A172 (cell line): ENCODE data around the gene ZNF143. TPM values are rescaled to one million over a fixed set of nuclear protein-coding genes. Genes with fewer than 3 reads are reported as not detected.
A peak's percentile ranks its signal among the peaks of the same experiment; 100 is the strongest.

Source experiments
- DNase-seq: peaks from one replicate; pipeline ENCODE4 v3.0.0-alpha.2; 2015; ENCODE audit warnings: low spot score
- total RNA-seq: library from RNA; depleted of rRNA; stranded (reverse); fragments of >200 nt; shearing (Covaris generic); gene quantifications from 2 replicates; pipeline ENCODE4 v1.2.3, GENCODE V29; 2014; rRNA removed

The ZNF143 gene
- 26.5 and 28.8 TPM in 2 replicates for total RNA-seq

DNA sequence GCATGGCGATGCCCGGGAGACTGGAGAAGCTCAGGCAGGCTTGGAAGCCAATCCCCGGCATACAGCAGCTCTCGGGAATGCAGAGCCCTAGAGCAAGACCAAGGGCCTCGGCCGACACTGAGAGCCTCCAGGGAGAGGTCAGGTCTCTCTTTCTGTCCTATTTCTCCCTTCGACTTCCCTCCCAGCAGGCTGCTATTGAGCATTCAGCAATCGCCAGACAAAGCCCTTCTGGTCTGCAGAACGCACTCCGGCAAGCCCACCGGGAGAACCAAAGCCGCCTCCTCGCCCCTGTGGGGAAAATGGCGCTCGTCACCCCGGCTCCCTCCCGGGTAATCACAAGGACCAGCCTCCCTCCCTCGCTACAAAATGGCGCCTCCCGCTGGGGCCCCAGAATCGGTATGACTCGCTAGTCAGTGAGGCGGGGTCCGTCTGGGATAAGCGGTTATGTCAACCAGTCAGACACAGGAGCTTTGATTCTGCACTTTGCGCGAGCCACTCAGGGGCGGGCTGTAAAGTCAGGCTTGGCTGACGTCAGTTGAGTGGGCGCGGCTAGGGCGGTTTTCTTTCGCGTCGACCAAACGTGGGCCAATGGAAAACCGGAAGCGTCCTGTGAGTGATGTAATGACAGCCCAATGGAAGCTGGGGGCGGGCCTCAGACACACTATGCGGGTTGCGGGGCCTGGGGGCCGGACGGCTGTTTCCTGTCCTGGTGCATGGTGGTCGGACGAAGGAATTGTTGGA, at the start of gene ZNF143:
Gene ZNF143, plus strand, starts transcription at position 691 of the 741 bp plus-strand sequence. CDS start 10,297 bp downstream, outside the sequence.
- DNase-seq, result peak; percentile 100

DNA sequence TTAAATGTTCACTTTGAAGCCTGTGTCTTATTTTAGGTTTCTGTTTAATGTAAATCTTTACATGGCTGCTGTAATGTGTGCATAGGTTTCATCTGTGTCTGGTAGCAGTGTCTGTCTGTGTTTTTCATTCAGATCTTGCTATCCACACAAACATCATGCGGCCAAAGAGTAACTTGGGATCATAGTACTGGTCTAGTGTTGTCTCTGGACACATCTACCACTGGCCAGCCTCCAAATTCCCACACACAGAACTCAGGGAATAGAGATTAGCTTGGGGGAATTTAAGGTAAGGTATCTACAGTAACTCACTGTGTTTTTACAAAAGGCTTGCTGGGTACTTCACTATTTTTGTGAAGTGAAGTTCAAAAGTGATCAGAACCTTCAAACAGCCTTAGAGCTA, 32.1 kb upstream of the ZNF143 start:
- DNase-seq, result no peak

DNA sequence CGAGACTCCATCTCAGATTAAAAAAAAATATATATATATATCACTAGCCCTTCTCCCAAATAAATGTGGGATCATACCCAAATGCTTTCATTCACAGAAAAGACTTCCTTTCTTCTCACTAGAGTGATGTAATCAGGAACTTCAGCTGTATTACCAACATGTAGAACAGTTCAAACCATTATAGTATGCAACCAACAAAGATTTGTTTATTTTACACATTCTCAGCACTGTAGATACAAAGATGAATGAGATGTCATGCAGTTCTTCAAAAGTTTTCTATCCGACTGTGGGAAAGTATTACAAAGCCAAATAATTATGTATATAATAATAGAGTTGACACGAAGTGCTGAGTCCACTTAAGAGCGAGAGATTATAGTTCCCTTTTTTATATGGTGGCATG, 22.2 kb upstream of the ZNF143 start:
- no peak for DNase-seq

DNA sequence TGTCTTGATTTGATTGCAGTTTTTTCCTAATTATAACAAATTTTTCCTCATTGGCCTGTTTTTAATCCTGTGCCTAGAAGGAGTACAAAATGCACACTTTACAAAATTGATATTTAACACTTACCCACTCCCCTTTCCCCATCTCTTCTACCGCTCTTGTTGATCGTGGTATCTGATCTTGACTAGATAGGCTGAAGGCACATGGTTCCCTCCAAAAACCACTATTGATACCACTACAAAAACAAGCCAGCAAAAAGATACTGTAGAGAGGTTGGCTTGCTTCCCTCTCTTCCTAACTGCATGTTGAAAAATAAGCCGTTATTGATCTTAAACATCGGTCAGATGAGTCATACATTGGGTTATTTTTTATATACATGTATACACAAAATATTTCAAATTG, 14.6 kb upstream of the ZNF143 start:
- DNase-seq, result no peak

DNA sequence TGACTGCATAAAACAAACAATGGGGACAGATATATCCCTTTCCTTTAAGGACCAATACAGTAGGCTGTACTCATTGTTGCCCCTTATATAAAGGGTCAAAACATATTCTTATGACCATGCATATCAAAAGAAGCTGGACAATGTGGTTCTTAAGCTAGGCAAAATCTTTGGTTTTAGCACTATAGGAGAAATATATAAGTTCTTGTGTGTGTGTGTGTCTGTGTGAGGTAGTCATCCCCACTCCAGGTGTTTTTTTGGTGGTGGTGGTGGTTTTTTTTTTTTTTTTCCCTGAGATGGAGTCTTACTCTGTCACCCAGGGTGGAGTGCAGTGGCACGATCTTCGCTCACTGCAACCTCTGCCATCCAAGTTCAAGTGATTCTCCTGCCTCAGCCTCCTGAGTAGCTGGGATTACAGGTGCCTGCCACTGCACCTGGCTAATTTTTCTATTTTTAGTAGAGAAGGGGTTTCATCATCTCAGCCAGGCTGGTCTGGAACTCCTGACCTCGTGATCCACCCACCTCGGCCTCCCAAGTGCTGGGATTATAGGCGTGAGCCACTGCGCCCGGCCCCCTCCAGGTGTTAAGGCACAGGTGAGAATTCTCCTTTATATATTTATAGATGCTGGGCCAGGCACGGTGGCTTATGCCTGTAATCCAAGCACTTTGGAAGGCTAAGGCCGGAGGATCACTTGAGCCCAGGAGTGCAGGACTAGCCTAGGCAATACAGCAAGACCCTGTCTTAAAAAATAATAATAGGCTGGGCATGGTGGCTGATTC, 12.0 kb upstream of the ZNF143 start:
- DNase-seq, result no peak

GRCh38 chr11:9452023-9452422, 8.8 kb upstream of the ZNF143 start:
- DNase-seq, result peak; percentile 33

DNA sequence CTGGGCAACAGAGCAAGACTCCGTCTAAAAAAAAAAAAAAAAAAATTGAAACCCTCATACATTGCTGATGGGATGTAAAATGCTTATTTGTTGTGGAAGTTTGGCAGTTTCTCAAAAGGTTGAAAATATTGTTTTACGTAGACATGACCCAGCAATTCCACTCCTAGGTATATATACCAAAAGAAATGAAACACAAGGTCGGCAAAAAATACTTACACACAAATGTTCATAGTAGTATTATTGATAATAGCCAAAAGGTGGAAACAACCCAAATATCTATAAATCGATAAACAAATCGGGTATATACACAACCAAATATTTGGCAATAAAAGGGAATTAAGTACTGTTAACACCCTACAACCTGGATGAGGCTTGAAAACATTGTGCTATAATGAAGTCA, 5.1 kb upstream of the ZNF143 start:
- no peak for DNase-seq

DNA sequence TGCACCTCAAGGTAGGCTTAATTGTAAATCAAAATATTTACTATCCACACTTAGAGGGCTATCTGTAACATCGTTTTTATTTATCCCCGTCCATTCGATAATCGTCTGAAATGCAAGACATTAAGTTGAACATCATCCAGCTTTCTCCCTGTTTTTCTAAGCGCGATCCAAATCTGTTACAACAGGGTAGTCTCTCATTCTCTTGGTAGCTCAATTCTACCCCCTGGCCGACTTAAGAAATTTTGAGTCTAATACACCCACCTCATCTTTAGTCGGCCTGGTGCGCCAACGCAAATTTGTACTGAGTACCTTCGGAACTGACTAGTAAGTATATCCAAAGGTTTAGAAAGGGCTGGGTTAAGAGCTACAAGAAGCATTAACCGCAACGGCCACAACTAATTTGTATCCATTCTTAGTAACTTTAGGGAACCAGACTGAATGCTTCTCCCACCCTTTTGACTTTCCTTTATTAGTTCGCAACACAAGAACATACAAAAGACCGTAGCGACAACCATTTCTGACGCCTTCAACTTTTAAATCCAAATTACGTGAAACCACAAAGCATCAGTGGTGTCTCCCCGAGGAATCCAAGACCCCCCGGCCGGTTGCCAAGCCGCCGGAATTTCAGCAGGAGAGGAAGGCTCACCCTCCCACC, 1.0 kb upstream of the ZNF143 start:
- DNase-seq, result peak; percentile 51

DNA sequence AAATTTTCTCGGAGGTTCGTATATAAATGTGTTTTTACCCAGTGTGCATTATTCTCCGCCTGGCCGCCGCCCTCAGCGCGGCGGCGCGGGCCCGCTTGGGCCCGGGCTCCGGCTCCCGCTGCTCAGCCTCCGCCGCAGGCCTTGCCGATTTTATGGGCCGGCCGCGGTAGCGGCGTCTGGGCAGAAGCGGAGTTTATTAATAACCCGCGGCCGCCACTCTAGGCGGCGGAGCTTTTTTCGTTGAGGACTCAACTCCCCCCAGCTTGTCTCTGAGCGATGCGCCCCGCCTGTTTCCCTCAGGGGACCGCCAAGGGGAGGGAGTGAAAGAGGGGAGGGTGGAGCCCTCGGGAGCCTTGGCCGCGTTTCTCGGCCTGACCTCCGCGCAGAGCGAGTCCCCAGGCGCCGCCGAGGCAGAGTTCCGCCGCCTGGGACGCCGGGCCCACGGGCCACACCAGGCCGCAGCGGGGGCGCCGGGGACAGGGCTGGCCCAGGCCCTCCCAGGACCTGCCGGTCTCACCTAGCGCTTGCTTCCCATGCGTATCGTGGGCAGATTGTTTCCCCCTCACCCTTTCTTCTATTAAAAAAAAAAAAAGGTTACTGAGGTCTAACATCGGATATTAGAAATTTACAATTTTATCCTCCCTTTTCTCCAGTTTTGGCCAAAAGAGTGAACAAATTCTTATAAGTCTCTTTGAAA, 399 bp downstream of the ZNF143 start:
- DNase-seq, result peak; percentile 83

GRCh38 chr11:9461760-9462134, 935 bp downstream of the ZNF143 start:
- DNase-seq, result peak; percentile 45

DNA sequence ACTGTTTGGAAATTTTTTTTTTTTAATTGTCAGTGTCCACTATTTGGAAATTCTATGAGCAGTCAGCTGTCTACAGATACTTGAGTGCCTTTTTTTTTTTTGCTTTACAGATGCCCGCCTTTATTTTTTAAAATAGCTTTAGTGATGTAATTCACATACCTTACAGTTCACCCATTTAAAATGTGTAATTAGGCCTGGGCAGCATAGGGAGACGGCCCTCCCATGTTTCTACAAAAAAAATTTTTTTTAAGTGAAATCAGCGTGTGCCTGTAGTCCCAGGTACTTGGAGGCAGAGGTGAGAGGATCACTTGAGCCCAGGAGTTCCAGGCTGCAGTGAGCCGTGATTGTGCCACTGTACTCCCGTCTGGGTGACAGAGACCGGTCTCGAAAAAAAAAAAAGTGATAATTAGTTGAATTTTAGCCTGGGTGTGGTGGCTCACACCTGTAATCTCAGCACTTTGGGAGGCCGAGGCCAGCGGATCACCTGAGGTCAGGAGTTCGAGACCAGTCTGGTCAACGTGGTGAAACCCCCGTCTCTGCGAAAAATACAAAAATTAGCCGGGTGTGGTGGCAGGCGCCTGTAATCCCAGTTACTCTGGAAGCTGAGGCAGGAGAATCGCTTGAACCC, 1.5 kb downstream of the ZNF143 start:
- peak; percentile 16 for DNase-seq

- peak; percentile 20 for DNase-seq
Observed at GRCh38 chr11:9462806-9463537, 2.2 kb downstream of the ZNF143 start.

DNA sequence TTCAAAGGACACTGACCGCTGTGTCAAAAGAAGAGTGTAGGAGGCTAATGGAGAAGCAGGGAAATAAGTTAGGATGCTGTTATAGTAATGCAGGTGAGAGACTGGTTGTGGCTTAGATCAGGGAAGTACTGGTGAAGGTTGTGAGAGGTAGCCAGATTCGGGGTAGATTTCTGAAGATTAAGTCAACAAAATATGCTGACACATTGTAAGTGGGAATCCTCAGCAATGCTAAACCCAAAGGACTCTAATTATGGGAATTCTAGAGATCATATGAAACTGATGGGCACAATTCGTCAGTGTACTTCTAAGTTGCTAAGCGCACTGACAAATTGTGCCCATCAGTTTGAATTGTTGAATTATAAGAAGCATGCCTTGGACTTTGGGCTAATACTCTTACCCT, 10.0 kb downstream of the ZNF143 start:
- no peak for DNase-seq

GRCh38 chr11:9473408-9473807, 12.6 kb downstream of the ZNF143 start:
- DNase-seq, result no peak

DNA sequence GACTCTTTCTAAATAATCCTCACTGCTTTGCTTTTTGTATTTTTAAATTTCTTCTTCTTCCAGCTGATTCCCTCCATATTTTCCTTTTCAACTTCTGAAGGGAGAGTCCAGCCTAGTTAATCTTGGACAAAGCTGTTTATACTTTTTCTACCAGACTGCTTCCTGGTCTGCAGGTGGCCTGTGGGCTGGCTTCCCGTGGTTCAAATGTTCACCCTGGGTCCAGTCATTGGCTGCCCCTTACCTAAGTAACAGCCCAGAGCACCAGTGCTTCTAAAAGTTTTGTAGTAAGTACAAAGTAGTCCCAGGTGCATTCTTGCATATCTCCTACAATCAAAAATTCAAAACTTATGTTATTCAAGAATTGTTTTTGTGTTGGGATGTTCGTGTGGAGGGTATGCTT, 19.1 kb downstream of the ZNF143 start:
- no peak for DNase-seq

DNA sequence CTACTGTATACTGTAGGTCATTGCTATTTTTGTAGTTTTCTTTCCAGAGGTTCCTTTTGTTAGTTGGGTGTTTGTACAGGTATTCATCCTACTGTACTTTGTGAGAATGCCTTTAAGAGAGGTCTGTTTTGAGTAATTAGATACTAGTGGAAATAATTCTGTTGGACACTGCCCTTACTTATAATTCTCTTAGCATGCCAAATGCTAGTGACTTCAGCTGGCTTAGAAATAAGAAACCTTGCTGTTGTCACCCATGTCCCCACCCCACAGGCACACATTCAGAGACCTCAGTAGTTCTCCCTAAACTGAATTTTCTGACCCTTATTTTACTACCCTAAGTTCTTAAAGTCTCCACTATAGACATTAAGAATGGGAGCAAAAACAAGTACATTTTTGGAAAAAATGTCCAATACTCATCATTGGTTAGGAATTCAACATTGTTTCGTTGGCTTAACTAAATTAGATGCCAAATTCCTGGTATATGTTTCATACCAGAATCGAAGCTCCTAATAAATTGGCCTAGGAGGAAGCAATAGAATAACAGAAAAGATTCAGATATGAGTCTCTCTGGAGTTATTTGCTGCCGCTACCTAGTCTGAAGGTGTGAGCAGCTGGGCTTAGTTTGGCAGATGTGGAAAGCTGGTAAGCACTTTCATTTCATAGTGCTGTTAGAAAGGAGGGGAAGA, 28.4 kb downstream of the ZNF143 start:
- peak; percentile 11 for DNase-seq

- DNase-seq, result no peak
Observed at GRCh38 chr11:9490376-9490775, 29.6 kb downstream of the ZNF143 start.

GRCh38 chr11:9493492-9493891, 32.7 kb downstream of the ZNF143 start:
- no peak for DNase-seq

GRCh38 chr11:9494316-9494715, 33.5 kb downstream of the ZNF143 start:
- DNase-seq, result no peak

- no peak for DNase-seq
Observed at GRCh38 chr11:9495803-9496514, 35.1 kb downstream of the ZNF143 start.
